ENCODE results near the gene GEMIN8. TPM values are rescaled to one million over a fixed set of nuclear protein-coding genes. Genes with fewer than 3 reads are reported as not detected.

GEMIN8 gene
- total RNA-seq, 1 donor from 2014 or later, result 12.0 TPM

DNA sequence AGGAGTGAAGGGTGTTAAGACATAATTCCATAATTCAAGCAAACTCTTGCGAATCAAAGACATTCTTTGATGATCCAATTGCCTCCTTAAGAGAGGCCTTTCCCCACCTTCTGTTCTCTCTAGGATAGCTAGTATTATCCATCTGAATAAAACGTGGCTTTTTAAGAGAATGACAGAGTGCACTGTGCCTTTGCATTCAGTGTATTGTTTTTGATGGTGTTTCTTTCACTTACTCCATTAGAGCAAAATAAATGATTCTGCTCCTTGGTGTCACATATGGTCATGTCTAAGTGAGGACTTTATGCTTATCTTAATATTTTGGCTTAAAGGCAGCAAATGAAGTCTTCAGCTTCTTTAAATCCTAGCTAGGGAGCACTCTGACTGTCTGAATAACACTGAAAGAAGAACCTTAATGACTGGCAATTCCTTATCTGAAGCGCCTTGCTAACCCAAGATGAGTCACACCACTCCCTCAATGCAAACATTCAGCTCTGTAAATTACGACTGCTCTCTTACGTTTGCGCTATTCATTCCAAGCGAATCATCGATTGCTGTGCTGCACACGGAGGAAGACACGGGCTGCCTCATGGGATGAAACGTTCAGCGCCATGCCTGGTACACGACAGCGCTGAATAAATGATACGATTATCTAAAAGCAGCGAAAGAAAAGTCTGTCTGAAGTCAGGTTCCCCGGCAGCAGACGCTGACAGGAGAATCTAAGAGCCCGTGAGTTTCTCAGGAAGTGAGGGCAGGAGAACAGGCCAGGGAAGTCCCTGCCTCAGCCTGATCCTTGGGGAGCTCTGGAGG lies 35.1 kb upstream of the GEMIN8 start:
- Mint-ChIP-seq H3K4me3 (ENCODE audit: unreplicated experiment) (no peak overlapping the region), H3K36me3 (ENCODE audit: low read depth, unreplicated experiment) (no peaks in the 10 kb centered on the region), H3K27ac (ENCODE audit: unreplicated experiment) (no peak overlapping the region), H3K9me3 (ENCODE audit: unreplicated experiment) (no peaks in the 10 kb centered on the region), H3K27me3 (ENCODE audit: unreplicated experiment) (no peaks in the 10 kb centered on the region), H3K4me1 (ENCODE audit: unreplicated experiment) (no peaks in the 10 kb centered on the region)
- TF ChIP-seq, protein P1, sequence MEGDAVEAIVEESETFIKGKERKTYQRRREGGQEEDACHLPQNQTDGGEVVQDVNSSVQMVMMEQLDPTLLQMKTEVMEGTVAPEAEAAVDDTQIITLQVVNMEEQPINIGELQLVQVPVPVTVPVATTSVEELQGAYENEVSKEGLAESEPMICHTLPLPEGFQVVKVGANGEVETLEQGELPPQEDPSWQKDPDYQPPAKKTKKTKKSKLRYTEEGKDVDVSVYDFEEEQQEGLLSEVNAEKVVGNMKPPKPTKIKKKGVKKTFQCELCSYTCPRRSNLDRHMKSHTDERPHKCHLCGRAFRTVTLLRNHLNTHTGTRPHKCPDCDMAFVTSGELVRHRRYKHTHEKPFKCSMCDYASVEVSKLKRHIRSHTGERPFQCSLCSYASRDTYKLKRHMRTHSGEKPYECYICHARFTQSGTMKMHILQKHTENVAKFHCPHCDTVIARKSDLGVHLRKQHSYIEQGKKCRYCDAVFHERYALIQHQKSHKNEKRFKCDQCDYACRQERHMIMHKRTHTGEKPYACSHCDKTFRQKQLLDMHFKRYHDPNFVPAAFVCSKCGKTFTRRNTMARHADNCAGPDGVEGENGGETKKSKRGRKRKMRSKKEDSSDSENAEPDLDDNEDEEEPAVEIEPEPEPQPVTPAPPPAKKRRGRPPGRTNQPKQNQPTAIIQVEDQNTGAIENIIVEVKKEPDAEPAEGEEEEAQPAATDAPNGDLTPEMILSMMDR (IDR thresholded peaks at IDR 0.05; ENCODE audit: unreplicated experiment), result no peak
- DNase-seq (ENCODE audit: low spot score), result no peak

DNA sequence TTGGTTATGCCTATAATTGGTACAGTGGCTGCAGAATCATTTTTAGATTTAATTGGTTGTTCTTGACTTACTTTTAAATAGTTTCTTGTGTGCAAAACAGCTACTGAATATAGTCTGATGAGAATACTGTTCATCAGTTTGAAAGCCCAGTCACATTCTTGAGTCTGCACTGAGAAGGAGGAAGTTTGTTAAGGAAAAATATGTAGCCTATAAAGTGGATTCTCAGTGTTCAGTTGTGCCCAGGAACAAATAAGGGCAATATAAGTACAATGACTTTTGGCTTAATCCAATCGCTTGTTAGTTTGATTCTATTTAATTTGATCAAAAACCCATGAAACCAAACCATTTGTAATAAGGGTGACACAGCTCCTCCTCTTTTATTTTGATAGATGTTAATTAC lies 32.8 kb upstream of the GEMIN8 start:
- DNase-seq (ENCODE audit: low spot score), result no peak
- H3K27ac Mint-ChIP-seq (ENCODE audit: unreplicated experiment), result no peak overlapping the region
- no peaks in the 10 kb centered on the region for H3K4me1 Mint-ChIP-seq (ENCODE audit: unreplicated experiment)
- no peaks in the 10 kb centered on the region for H3K27me3 Mint-ChIP-seq (ENCODE audit: unreplicated experiment)
- H3K4me3 Mint-ChIP-seq (ENCODE audit: unreplicated experiment), result no peak overlapping the region
- no peaks in the 10 kb centered on the region for H3K36me3 Mint-ChIP-seq (ENCODE audit: low read depth, unreplicated experiment)
- TF ChIP-seq, protein P1 (IDR thresholded peaks at IDR 0.05; ENCODE audit: unreplicated experiment), result no peak
- no peaks in the 10 kb centered on the region for H3K9me3 Mint-ChIP-seq (ENCODE audit: unreplicated experiment)

DNA sequence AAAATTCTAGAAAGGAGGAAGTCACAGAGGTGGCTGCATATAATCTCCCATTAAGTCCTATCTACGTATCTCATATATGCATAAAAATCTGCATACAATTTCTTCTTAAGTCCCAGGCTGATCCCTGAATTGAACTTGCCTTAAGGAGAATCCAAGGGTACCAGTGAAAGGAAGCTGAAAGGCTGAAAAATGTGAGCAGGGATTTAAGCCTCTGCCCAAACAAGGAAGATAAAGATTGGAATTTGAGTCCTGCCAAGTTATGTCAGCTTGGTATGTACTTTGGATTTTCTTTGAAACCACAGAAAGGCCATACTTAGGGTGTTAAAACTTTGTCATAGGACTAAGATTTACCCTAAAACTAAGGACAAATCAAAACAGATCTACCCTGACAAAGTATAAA lies 26.5 kb upstream of the GEMIN8 start:
- no peak for DNase-seq (ENCODE audit: low spot score)
- Mint-ChIP-seq H3K4me1 (ENCODE audit: unreplicated experiment) (no peaks in the 10 kb centered on the region), H3K9me3 (ENCODE audit: unreplicated experiment) (no peaks in the 10 kb centered on the region), H3K4me3 (ENCODE audit: unreplicated experiment) (no peak overlapping the region), H3K27ac (ENCODE audit: unreplicated experiment) (no peak overlapping the region), H3K36me3 (ENCODE audit: low read depth, unreplicated experiment) (no peaks in the 10 kb centered on the region), H3K27me3 (ENCODE audit: unreplicated experiment) (peaks cover 2% of the 10 kb centered on the region)
- TF ChIP-seq, protein P1 (IDR thresholded peaks at IDR 0.05; ENCODE audit: unreplicated experiment), result no peak

DNA sequence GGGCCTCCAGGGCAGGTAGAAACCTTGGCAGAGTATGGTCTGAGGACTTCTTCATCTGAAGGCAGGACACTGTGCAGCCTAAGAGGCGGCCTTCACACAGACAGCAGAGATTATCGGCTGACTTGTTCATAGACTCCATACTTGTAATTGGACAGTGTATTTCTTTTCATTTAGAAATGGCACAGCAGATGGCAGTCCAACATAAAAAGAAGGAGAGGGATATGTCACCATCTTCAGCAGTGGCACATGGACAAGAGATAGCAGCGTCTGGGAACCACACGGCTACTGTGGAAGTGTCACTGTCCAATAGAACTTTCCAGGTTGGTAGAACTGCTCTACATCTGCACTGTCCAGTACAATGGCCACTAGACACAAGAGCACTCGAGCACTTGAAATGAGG lies 21.7 kb upstream of the GEMIN8 start:
- Mint-ChIP-seq H3K27ac (ENCODE audit: unreplicated experiment) (no peak overlapping the region), H3K4me1 (ENCODE audit: unreplicated experiment) (no peaks in the 10 kb centered on the region), H3K9me3 (ENCODE audit: unreplicated experiment) (no peaks in the 10 kb centered on the region), H3K4me3 (ENCODE audit: unreplicated experiment) (no peak overlapping the region), H3K36me3 (ENCODE audit: low read depth, unreplicated experiment) (no peaks in the 10 kb centered on the region), H3K27me3 (ENCODE audit: unreplicated experiment) (peaks cover 2% of the 10 kb centered on the region)
- no peak for DNase-seq (ENCODE audit: low spot score)
- TF ChIP-seq, protein P1 (IDR thresholded peaks at IDR 0.05; ENCODE audit: unreplicated experiment), result no peak

DNA sequence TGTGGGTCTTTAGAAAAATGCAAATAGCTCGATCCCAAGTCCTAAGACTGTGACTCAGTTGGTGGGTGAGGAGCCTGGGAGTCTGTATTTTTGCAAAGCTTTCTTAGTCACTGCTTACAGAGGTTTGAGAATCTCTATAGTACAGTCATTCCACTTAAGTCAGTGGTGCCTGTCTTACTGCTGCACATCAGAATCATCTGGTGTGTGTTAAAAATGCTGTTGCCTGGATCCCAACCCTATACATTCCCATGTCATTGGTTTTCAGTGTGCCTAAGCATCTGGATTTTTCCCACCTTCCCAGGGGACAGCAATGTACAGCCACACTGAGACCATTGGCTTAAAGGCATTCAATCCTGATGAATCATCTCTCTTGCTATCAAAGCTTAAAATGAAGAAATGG lies 21.0 kb upstream of the GEMIN8 start:
- no peaks in the 10 kb centered on the region for H3K4me1 Mint-ChIP-seq (ENCODE audit: unreplicated experiment)
- no peaks in the 10 kb centered on the region for H3K36me3 Mint-ChIP-seq (ENCODE audit: low read depth, unreplicated experiment)
- no peak overlapping the region for H3K4me3 Mint-ChIP-seq (ENCODE audit: unreplicated experiment)
- H3K27me3 Mint-ChIP-seq (ENCODE audit: unreplicated experiment), result peaks cover 2% of the 10 kb centered on the region
- H3K27ac Mint-ChIP-seq (ENCODE audit: unreplicated experiment), result no peak overlapping the region
- TF ChIP-seq, protein P1 (IDR thresholded peaks at IDR 0.05; ENCODE audit: unreplicated experiment), result no peak
- no peaks in the 10 kb centered on the region for H3K9me3 Mint-ChIP-seq (ENCODE audit: unreplicated experiment)
- no peak for DNase-seq (ENCODE audit: low spot score)
